Activated gamma-delta T cell treated with Interleukin-2 at 50 U/mL for 16 hours (primary cell): Measurements from ENCODE around the gene FRAS1.
"Not testable (repeated sequence)": the region's sequence is repeated elsewhere in the genome, so short reads cannot be mapped to it uniquely, and the experiment has no call there.

Experiments used
- DNase-seq: peaks from one replicate; pipeline ENCODE4 v3.0.0-alpha.2; 2020

Gene FRAS1

GRCh38 chr4:78467223-78467622 is 410.1 kb downstream of the FRAS1 start:
- not testable (repeated sequence) for DNase-seq

- no peak for DNase-seq
Measured at GRCh38 chr4:78468272-78468671, 411.1 kb downstream of the FRAS1 start.

- DNase-seq: no peak
Measured at GRCh38 chr4:78476108-78476704, 419.1 kb downstream of the FRAS1 start.

GRCh38 chr4:78477276-78477675 is 420.2 kb downstream of the FRAS1 start:
- DNase-seq: no peak

- no peak for DNase-seq
Measured at GRCh38 chr4:78478523-78478922, 421.4 kb downstream of the FRAS1 start.

- DNase-seq: no peak
Measured at GRCh38 chr4:78480286-78480685, 423.2 kb downstream of the FRAS1 start.

DNA sequence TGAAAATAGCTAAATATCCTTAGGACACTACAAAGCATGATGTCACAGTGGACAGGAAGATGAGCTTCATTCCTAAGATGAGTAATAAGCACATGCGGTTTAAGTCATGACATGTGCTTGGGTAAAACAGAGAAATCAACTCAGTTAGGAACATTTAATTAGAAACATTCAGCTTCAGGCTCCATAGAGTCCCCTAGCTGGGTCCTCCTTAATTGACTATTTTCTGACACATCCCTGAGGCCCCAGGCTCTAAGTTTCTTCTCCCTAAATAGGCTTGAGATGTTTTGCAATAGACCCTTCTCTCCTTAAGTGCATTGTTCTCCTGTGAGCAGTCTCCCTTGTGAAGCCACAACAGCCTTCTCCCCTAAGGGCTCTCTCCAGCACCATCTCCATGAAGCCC is 424.1 kb downstream of the FRAS1 start:
- no peak for DNase-seq

- no peak for DNase-seq
Measured at GRCh38 chr4:78482281-78482680, 425.2 kb downstream of the FRAS1 start.

DNA sequence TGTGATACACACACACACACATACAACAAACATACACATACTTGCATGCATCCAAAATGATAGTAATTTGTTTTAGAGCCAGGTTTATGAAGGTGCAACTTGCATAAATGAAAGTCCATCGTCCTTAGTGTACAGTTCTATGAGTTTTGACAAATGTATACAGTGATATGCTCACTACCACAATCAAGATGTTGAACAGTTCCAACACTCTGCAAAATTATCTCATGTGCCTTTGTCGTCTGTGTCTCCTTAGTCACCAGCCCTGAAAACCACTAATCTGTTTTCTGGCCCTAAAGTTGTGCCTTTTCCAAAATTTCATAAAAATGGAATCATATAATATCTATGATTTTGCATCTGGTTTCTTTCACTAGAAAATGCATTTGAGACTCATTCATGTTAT is 426.7 kb downstream of the FRAS1 start:
- DNase-seq: no peak

- no peak for DNase-seq
Measured at GRCh38 chr4:78484574-78484973, 427.5 kb downstream of the FRAS1 start.

GRCh38 chr4:78493731-78494130 is 436.6 kb downstream of the FRAS1 start:
- no peak for DNase-seq

- DNase-seq: no peak
Measured at GRCh38 chr4:78496021-78496643, 439.0 kb downstream of the FRAS1 start.

DNA sequence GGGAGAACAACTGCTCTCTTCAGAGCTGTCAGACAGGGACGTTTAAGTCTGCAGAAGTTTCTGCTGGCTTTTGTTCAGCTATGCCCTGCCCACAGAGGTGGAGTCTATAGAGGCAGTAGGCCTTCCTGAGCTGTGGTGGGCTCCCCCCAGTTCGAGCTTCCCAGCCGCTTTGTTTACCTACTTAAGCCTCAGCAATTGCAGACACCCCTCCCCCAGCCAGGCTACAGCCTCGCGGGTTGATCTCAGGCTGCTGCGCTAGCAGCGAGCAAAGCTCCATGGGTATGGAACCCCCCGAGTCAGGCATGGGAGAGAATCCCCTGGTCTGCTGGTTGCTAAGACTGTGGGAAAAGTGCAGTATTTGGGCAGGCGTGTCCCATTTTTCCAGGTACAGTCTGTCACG is 449.1 kb downstream of the FRAS1 start:
- DNase-seq: not testable (repeated sequence)

- no peak for DNase-seq
Measured at GRCh38 chr4:78509043-78509442, 451.9 kb downstream of the FRAS1 start.

DNA sequence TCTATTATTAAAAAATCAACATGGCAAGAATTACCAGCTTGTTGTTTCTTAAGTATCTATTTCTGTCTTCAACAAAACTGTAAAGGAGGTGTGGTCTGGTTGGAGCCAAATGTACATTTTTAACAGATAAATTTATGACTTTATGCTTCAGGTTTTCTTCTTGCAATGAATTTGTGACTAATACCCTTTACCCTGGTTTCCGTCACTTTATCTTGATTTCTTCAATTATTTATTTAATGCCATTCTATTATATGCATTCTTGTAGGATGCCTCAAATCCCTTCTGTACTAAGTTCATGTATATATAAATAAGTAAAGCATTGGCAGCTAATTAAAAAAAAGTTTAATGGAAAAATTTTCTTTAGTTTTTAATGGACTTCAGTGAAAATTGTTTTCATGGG is 453.0 kb downstream of the FRAS1 start:
- no peak for DNase-seq

DNA sequence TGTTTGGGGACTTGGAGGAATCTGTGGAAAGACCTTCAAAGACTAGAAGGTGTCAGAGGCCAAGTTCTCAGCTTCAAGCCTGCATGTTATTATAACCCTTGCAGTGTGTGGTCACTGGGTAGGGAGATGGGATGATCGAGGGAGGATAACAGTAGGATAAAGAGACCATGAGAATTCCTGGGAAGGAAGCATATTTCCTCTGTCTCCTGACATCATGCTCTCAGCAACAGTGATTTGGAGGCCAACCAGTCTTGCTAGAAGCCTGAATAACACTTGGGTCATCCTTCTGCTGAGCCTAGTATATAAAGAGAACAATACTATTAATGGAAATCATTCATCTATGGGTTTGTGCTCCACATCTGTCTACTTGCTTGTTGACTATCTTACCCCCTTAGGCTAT is 453.6 kb downstream of the FRAS1 start:
- no peak for DNase-seq

DNA sequence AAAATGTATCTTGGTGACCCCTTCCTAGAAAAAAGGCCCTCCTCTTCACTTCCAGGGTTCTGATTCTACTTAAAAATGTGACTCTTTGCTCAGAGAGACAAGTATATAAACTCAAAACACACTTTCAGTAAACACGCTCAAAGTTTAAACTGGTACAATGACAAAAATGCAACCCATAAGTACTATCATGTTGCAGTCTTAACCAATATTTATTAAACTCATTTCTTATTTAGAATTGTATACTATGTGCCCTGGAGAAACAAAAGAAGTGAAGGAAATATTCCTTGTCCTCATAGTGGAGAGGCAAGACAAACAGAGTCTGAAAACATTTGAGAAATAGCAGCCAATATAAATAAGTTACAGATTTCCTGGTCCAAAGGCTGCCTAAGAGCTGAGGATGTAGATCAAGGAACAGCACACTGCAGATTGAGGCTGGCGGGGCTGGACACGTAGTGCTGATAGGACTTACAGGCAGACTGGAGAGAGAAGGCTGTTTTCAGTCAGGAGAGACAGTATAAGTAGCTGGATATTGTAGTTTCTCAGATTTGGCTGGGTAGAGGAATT is 455.3 kb downstream of the FRAS1 start:
- DNase-seq: no peak

DNA sequence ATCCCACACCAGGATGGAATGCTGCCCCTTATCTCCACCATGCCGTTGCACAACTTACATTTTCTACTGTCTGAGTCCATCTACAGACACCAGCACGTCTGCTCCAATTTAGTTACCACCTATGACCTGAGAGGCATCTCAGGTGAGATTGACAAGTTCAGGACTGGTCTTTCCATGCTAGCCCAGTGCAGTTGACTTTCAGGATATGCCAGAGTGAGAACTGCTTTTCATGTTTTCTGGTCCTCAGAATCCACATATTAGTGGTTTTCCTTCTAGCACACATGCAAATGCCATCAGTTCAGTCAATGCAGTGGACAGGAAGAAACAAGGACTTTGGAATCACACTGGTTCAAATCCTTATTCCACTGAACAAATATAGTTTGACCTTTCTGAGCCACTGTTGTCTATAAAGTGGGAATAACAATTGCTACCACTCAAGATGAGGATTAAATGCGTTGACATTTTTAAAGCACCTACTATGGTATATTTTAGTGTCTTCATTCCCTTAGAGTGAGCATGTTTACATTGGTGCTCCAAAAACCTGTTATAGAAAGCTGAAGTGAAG is 456.4 kb downstream of the FRAS1 start:
- DNase-seq: no peak

- no peak for DNase-seq
Measured at GRCh38 chr4:78517050-78517652, 460.0 kb downstream of the FRAS1 start.

GRCh38 chr4:78518561-78518960 is 461.4 kb downstream of the FRAS1 start:
- no peak for DNase-seq

DNA sequence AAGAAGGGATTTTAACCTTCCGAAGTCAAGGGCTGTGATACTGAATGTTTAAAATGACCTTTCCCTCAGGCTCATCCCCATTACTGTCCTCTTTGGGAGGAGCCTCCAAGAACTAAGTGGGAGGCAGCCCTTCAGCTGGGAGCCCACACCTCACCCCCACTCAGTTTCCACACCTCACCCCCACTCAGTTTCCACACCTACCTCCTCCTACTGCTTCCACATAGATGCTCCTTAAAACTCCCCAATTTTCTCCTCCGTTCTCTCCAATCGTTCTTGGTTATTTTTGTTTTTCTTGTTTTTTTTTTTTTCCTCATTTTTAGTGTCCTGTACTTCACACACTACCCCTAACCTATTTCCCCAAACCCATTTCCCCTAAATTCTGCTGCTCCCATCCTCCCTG is 462.8 kb downstream of the FRAS1 start:
- no peak for DNase-seq

DNA sequence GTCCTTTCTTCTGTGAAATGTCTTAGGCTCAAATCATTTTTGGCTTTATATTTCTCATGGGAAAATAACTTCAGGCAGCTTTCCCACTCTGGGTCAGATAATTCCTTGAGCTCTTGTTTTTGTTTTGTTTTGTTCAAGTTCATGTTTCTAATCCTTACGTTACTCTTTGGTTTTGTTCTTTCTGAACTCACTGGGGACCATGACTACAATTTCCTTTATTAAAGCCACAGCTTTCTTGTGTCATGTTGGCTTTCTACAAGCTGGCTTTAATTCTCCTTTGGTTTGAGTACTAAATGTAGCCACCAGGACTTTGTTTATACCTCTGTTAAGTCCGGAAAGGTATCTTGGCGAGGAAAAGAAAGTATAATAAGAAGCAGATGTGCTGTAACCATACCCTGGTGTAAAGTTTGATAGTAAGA is 463.7 kb downstream of the FRAS1 start:
- no peak for DNase-seq

DNA sequence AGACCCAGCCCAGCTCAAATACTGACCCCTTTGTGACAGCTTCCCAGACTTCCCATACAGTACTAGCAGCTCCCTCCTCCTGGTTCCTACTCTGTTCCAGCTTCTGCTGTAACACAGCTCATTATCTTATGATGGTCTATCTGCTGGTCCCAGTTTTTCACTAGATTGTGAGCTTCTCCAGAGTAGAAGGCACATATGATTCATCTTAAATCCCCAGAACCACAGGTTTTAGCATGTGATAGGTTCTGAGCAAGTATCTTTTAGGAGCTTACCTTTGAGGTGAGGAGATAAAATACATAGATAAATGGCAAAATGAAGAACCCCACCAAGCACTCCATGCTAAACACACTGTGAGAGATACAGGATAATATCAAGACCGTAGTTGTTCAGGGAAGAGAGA is 466.9 kb downstream of the FRAS1 start:
- DNase-seq: no peak

DNA sequence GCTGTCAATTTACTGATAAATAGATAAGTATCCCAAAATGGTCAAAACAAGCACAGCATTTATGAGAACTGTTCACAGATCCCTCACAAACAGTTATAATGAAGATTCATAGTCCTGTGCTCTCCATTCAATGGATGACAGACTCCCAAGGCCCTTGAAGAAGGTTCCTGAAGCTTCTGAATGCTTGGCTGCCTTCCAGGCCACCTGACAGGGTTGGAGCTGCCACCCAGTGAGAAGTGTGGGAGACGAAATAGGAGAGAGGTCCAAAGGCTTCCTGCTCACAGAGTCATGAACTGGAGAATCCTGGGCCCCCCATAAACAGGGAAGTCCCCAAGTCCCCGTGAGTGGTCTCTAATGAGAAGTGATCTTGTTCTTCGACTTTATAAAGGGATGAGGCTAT is 468.4 kb downstream of the FRAS1 start:
- DNase-seq: no peak
